ENCODE measurements around the gene WDR48.

WDR48 gene

GRCh38 chr3:39124876-39125840, 73.3 kb downstream of the WDR48 start:
- no peak overlapping the region for H2AFZ ChIP-seq (ENCODE audit: low read depth, low read length)
- no peaks in the 10 kb centered on the region for H3K4me1 ChIP-seq (ENCODE audit: insufficient read depth, low read length)
- no peak overlapping the region for H3K4me3 ChIP-seq (ENCODE audit: low read length)
- H3K27me3 ChIP-seq (ENCODE audit: insufficient read depth, low read length): no peaks in the 10 kb centered on the region
- no peaks in the 10 kb centered on the region for H3K9me3 ChIP-seq (ENCODE audit: low read length)
- no peaks in the 10 kb centered on the region for H3K36me3 ChIP-seq (ENCODE audit: insufficient read depth, low read length)

DNA sequence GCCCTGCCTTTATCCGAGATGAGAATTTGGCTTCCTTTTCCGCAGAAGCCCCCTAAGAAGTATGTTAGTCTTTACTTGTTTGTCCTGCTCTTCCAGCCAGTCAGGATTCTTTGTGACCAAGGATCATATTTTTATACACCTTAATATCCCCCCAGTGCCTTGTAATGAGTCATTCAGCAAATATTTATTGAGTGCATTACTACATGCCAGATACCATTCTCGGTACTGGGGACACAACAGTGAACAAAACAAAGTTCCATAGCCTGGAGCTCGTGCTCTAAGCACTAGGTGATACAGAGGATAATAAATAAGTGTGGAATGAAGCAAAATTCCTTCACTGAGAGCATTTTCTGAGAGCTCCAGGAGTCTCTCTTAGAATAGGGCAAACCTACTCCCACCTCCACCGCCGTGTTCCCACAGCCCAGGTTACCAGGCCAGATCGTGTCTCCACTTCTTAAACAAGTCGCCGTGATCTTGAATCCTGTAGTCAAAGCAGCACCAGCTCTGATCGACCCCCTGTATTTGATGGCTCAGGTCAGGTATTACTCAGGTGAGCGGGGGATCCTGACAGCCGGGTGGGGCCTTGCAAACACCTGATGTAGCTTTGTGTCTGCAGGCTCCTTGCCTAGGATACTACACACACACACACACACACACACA, 74.2 kb downstream of the WDR48 start:
- H3K27me3 ChIP-seq (ENCODE audit: insufficient read depth, low read length): no peaks in the 10 kb centered on the region
- H3K36me3 ChIP-seq (ENCODE audit: insufficient read depth, low read length): no peaks in the 10 kb centered on the region
- H3K4me3 ChIP-seq (ENCODE audit: low read length): no peak overlapping the region
- H3K9me3 ChIP-seq (ENCODE audit: low read length): no peaks in the 10 kb centered on the region
- H3K4me1 ChIP-seq (ENCODE audit: insufficient read depth, low read length): no peaks in the 10 kb centered on the region
- no peak overlapping the region for H2AFZ ChIP-seq (ENCODE audit: low read depth, low read length)

DNA sequence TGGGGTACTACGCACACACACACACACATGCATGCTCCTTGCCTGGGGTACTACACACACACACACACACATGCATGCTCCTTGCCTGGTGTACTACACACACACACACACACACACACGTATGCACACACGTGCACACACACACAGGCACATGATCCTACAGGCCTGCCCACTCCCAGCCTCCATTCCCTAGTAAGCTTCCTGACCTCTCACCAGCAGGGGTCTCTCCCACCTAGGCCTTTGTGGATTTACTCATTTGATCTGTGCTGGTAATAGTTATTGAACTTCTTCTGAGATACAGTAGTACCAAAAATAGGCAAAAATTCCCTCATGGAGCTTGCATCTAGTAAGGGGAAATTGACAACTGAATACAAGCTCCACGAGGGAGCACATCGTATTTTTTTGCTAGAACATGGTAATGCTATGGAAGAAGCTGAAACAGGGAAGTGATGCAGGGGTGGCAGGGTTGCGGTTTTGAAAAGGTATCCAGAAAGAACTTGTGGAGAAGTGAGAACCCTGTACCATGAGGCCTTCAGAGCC, 74.8 kb downstream of the WDR48 start:
- no peaks in the 10 kb centered on the region for H3K36me3 ChIP-seq (ENCODE audit: insufficient read depth, low read length)
- H2AFZ ChIP-seq (ENCODE audit: low read depth, low read length): no peak overlapping the region
- no peaks in the 10 kb centered on the region for H3K9me3 ChIP-seq (ENCODE audit: low read length)
- no peaks in the 10 kb centered on the region for H3K4me1 ChIP-seq (ENCODE audit: insufficient read depth, low read length)
- no peak overlapping the region for H3K4me3 ChIP-seq (ENCODE audit: low read length)
- no peaks in the 10 kb centered on the region for H3K27me3 ChIP-seq (ENCODE audit: insufficient read depth, low read length)

- Histone ChIP-seq H2AFZ (ENCODE audit: low read depth, low read length) (no peak overlapping the region), H3K9me3 (ENCODE audit: low read length) (no peaks in the 10 kb centered on the region), H3K27me3 (ENCODE audit: insufficient read depth, low read length) (no peaks in the 10 kb centered on the region)
Measured at GRCh38 chr3:39127269-39127907, 75.6 kb downstream of the WDR48 start.

DNA sequence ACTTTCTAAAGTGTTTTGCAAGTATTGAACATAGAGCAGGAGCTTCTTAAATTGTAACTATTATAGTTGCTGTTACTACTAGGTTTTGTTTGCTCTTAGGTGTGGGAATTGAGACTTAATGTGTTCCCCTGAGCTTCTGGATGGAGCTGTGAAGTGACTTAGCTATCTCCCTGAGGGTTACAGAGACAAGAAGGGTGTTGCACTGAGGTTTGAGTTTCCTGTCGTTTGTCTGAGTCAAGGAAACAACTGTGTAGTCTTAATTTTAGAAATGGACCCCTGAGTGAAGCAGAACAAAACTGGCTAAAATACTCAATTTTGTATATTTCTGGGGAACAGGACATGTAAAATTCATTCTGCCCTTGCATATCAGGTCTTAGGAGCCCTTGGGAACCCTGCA, 76.1 kb downstream of the WDR48 start:
- Histone ChIP-seq H3K36me3 (ENCODE audit: insufficient read depth, low read length) (no peaks in the 10 kb centered on the region), H3K9me3 (ENCODE audit: low read length) (no peaks in the 10 kb centered on the region), H3K4me1 (ENCODE audit: insufficient read depth, low read length) (no peaks in the 10 kb centered on the region)

More at GRCh38 chr3:39127269-39127907, 75.6 kb downstream of the WDR48 start:
- no peak overlapping the region for H3K4me3 ChIP-seq (ENCODE audit: low read length)
- H3K36me3 ChIP-seq (ENCODE audit: insufficient read depth, low read length): no peaks in the 10 kb centered on the region
- H3K4me1 ChIP-seq (ENCODE audit: insufficient read depth, low read length): no peaks in the 10 kb centered on the region

DNA sequence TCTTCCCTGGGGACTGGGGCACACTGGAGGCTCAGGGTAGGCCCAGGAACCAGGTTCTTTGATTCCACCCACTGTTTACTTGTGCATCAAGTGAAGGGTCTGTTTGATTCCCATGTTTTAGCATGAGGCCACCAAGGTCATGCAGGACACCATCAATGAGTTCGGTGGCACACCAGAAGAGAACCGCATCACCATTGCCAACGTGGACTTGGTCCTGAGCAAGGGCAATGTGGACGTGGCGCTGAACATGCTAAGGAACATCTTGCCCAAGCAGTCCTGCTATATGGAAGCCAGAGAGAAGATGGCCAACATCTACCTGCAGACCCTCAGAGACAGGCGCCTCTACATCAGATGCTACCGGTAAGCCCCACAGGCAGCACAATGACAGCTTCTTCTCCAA, 77.1 kb downstream of the WDR48 start:
- H3K4me1 ChIP-seq (ENCODE audit: insufficient read depth, low read length): no peaks in the 10 kb centered on the region
- no peaks in the 10 kb centered on the region for H3K27me3 ChIP-seq (ENCODE audit: insufficient read depth, low read length)
- H3K36me3 ChIP-seq (ENCODE audit: insufficient read depth, low read length): no peaks in the 10 kb centered on the region
- H3K9me3 ChIP-seq (ENCODE audit: low read length): no peaks in the 10 kb centered on the region
- H2AFZ ChIP-seq (ENCODE audit: low read depth, low read length): no peak overlapping the region
- no peak overlapping the region for H3K4me3 ChIP-seq (ENCODE audit: low read length)

More for the DNA sequence above, 76.1 kb downstream of the WDR48 start:
- H2AFZ ChIP-seq (ENCODE audit: low read depth, low read length): no peak overlapping the region
- no peak overlapping the region for H3K4me3 ChIP-seq (ENCODE audit: low read length)
- H3K27me3 ChIP-seq (ENCODE audit: insufficient read depth, low read length): no peaks in the 10 kb centered on the region

DNA sequence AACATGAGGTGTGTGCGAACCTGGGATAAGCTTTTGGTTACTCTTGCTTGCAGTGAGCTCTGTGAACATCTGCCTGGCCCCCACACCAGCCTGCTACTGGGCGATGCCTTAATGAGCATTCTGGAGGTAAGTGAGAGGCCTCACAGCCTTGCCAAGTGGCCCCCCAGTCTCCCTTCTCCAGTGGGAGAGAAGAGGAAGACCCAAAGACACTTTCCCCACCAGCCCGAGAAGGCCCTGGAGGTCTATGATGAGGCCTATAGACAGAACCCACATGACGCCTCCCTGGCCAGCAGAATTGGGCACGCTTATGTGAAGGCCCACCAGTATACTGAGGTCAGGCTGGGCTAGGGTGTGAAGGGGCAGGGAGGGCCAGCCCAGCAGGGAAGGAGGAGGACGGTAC, 78.2 kb downstream of the WDR48 start:
- Histone ChIP-seq H3K4me3 (ENCODE audit: low read length) (no peak overlapping the region), H3K36me3 (ENCODE audit: insufficient read depth, low read length) (no peaks in the 10 kb centered on the region), H3K4me1 (ENCODE audit: insufficient read depth, low read length) (no peaks in the 10 kb centered on the region), H3K9me3 (ENCODE audit: low read length) (no peaks in the 10 kb centered on the region), H3K27me3 (ENCODE audit: insufficient read depth, low read length) (no peaks in the 10 kb centered on the region), H2AFZ (ENCODE audit: low read depth, low read length) (no peak overlapping the region)

GRCh38 chr3:39130693-39131265, 79.0 kb downstream of the WDR48 start:
- H3K4me3 ChIP-seq (ENCODE audit: low read length): no peak overlapping the region
- H3K4me1 ChIP-seq (ENCODE audit: insufficient read depth, low read length): no peaks in the 10 kb centered on the region
- H3K27me3 ChIP-seq (ENCODE audit: insufficient read depth, low read length): no peaks in the 10 kb centered on the region
- no peak overlapping the region for H2AFZ ChIP-seq (ENCODE audit: low read depth, low read length)
- H3K36me3 ChIP-seq (ENCODE audit: insufficient read depth, low read length): no peaks in the 10 kb centered on the region
- H3K9me3 ChIP-seq (ENCODE audit: low read length): no peaks in the 10 kb centered on the region

DNA sequence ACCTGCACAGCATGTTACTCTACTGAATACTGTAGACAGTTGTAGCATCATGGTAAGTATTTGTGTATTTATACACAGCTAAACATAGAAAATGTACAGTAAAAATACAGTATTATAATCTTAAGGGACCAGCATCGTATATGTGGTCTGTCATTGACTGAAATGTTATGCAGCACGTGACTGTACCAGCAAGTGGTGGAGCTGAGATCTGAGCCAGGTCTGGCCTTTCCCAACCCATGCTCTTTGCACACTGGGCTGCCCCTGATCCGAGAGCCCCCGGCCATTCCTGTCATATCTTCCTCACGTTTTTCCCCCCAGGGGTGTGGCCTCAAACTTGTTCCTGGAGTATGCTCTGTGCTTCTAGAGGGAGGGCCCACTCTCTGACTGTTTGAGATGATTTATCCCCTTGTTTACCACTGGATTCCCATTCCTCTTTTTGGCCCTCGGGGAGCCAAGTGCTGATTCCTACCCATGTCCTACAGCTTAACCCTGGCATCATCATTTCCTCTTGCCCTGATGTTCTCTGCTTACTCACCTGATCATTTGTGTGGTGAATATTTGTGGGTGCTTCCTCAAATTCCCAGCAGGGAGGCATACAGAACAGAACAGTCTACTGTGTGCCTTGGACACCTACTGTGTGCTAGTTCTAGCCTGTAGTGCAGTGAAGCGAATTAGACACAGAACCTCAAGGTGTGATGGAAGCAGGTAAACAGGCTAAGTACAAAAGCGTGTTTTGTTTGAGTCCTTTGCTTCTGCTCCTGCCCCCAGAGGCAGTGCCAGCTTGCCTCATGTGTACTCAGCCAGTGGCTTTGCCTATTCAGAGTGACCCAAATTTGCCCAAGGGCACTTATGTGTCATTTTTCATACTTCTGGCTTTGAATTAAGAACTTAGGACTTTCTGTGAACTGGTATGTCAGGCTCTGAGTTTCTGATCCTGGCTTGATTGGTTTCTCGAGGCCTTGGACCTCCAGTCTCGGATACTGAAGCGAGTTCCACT, 80.6 kb downstream of the WDR48 start:
- no peak overlapping the region for H2AFZ ChIP-seq (ENCODE audit: low read depth, low read length)
- H3K36me3 ChIP-seq (ENCODE audit: insufficient read depth, low read length): no peaks in the 10 kb centered on the region
- no peak overlapping the region for H3K4me3 ChIP-seq (ENCODE audit: low read length)
- H3K4me1 ChIP-seq (ENCODE audit: insufficient read depth, low read length): no peaks in the 10 kb centered on the region
- no peaks in the 10 kb centered on the region for H3K9me3 ChIP-seq (ENCODE audit: low read length)
- H3K27me3 ChIP-seq (ENCODE audit: insufficient read depth, low read length): no peaks in the 10 kb centered on the region

GRCh38 chr3:39133093-39133490, 81.3 kb downstream of the WDR48 start:
- no peak overlapping the region for H2AFZ ChIP-seq (ENCODE audit: low read depth, low read length)
- H3K4me1 ChIP-seq (ENCODE audit: insufficient read depth, low read length): no peaks in the 10 kb centered on the region
- H3K27me3 ChIP-seq (ENCODE audit: insufficient read depth, low read length): no peaks in the 10 kb centered on the region
- H3K36me3 ChIP-seq (ENCODE audit: insufficient read depth, low read length): peaks cover 2% of the 10 kb centered on the region
- no peak overlapping the region for H3K4me3 ChIP-seq (ENCODE audit: low read length)
- no peaks in the 10 kb centered on the region for H3K9me3 ChIP-seq (ENCODE audit: low read length)

DNA sequence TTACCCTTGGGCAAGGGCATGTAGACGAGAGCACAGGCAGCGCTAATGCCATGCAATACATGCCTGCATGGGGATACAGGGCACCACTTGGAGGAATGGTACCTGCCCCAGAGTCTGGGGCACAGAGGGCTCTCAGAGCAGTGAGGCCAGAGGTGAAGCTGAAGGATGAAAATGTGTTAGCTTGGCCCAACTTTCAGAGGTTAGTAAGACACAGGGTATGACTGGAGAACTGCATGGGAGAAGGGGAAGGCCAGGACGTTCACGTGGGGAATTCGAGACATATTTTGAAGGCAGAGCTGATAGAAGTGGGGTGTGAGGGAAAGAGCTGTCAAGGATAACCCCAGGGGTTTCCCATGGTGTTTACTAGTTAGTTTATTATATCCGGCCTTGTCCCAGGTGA, 82.0 kb downstream of the WDR48 start:
- no peaks in the 10 kb centered on the region for H3K9me3 ChIP-seq (ENCODE audit: low read length)
- H3K4me3 ChIP-seq (ENCODE audit: low read length): no peak overlapping the region
- H3K4me1 ChIP-seq (ENCODE audit: insufficient read depth, low read length): no peaks in the 10 kb centered on the region
- H3K27me3 ChIP-seq (ENCODE audit: insufficient read depth, low read length): no peaks in the 10 kb centered on the region
- H2AFZ ChIP-seq (ENCODE audit: low read depth, low read length): no peak overlapping the region
- H3K36me3 ChIP-seq (ENCODE audit: insufficient read depth, low read length): peaks cover 2% of the 10 kb centered on the region

GRCh38 chr3:39134305-39134704, 82.5 kb downstream of the WDR48 start:
- Histone ChIP-seq H3K36me3 (ENCODE audit: insufficient read depth, low read length) (peaks cover 2% of the 10 kb centered on the region), H3K9me3 (ENCODE audit: low read length) (no peaks in the 10 kb centered on the region), H3K4me3 (ENCODE audit: low read length) (no peak overlapping the region)

More at GRCh38 chr3:39134305-39134704, 82.5 kb downstream of the WDR48 start:
- Histone ChIP-seq H2AFZ (ENCODE audit: low read depth, low read length) (no peak overlapping the region), H3K27me3 (ENCODE audit: insufficient read depth, low read length) (no peaks in the 10 kb centered on the region), H3K4me1 (ENCODE audit: insufficient read depth, low read length) (no peaks in the 10 kb centered on the region)

Measured in neuron (in vitro differentiated cells).